HG02759 (cell line): Measurements from ENCODE around the gene ELFN1.

ENCODE experiments used
- ATAC-seq: cut with Tn5 transposase; IDR thresholded peaks from one replicate; pipeline ENCODE4 v1.9.1; 2021; ENCODE audit warnings: mild to moderate bottlenecking, moderate library complexity; ENCODE audit not compliant: unreplicated experiment

Gene ELFN1

GRCh38 chr7:1663223-1663622 lies 6.9 kb upstream of the ELFN1 start:
- no peak for ATAC-seq

GRCh38 chr7:1663857-1664651 lies 6.0 kb upstream of the ELFN1 start:
- no peak for ATAC-seq

- no peak for ATAC-seq
These were observed 5.1 kb upstream of the ELFN1 start for GRCh38 chr7:1664711-1665548.

- ATAC-seq: no peak
These were observed 4.3 kb upstream of the ELFN1 start for GRCh38 chr7:1665549-1666316.

- ATAC-seq: no peak
These were observed 3.7 kb upstream of the ELFN1 start for GRCh38 chr7:1666317-1666822.

GRCh38 chr7:1666823-1667565 lies 3.1 kb upstream of the ELFN1 start:
- ATAC-seq: no peak

GRCh38 chr7:1667566-1668395 lies 2.3 kb upstream of the ELFN1 start:
- no peak for ATAC-seq

GRCh38 chr7:1668396-1669063 lies 1.5 kb upstream of the ELFN1 start:
- ATAC-seq: no peak

- no peak for ATAC-seq
These were observed 769 bp upstream of the ELFN1 start for GRCh38 chr7:1669064-1669951.

- ATAC-seq: no peak
These were observed 967 bp downstream of the ELFN1 start for GRCh38 chr7:1670894-1671593.

- ATAC-seq: no peak
These were observed 1.7 kb downstream of the ELFN1 start for GRCh38 chr7:1671594-1672451.

- no peak for ATAC-seq
These were observed 2.9 kb downstream of the ELFN1 start for GRCh38 chr7:1672851-1673486.

GRCh38 chr7:1673581-1674118 lies 3.6 kb downstream of the ELFN1 start:
- ATAC-seq: no peak

- ATAC-seq: no peak
These were observed 4.3 kb downstream of the ELFN1 start for GRCh38 chr7:1674161-1675035.
